Measurements from ENCODE around the gene NOC3L.

DNA sequence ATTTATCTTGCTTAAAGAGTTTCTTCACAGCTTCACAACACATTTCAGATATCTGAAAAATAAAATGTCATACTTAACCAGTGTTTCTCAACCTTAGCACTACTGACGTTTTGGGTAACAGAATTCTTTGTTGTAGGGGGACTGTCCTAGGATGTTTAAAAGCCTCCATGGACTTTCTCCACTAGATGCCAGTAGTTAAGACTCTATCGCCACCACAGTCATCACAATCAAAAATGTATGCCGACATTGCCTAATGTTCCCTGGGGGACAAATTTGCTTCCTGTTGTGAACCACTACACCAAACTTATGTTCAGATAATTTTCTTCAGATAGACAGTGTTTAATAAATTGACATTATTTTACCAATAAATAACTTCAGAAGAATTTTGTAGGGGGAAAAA is 13.4 kb downstream of the NOC3L start:
- no peak for TF ChIP-seq POLR2A (IDR thresholded peaks at IDR 0.05; ENCODE audit: low read length)
- no peak for TF ChIP-seq GATA1 (IDR thresholded peaks at IDR 0.05; ENCODE audit: low read depth, low read length)

Measured in erythroblast (primary cell).